Activated CD4-positive, alpha-beta T cell treated with anti-CD3 and anti-CD28 coated beads for 48 hours (primary cell): ENCODE measurements around the gene USP26.
A peak's percentile ranks its signal among the peaks of the same experiment; 100 is the strongest.
"Not testable (repeated sequence)": the region's sequence is repeated elsewhere in the genome, so short reads cannot be mapped to it uniquely, and the experiment has no call there.

ENCODE experiments used
- DNase-seq: peaks from one replicate; pipeline ENCODE4 v3.0.0-alpha.2; 2020

The USP26 gene

GRCh38 chrX:133097031-133097430 is at the start of gene USP26:
TSS of gene USP26 (minus strand) at chrX:133097109. CDS start at chrX:133028220, 68,889 bp downstream.
- no peak for DNase-seq

GRCh38 chrX:133134282-133134681 is 37.4 kb upstream of the USP26 start:
- DNase-seq: no peak

GRCh38 chrX:133120406-133120805 is 23.5 kb upstream of the USP26 start:
- no peak for DNase-seq

GRCh38 chrX:133094098-133094731 is 2.7 kb downstream of the USP26 start:
- no peak for DNase-seq

- no peak for DNase-seq
Measured at GRCh38 chrX:133090236-133090809, 6.6 kb downstream of the USP26 start.

GRCh38 chrX:133089411-133089810 is 7.5 kb downstream of the USP26 start:
- DNase-seq: no peak

- DNase-seq: no peak
Measured at GRCh38 chrX:133085785-133086184, 11.1 kb downstream of the USP26 start.

GRCh38 chrX:133085056-133085455 is 11.9 kb downstream of the USP26 start:
- not testable (repeated sequence) for DNase-seq

- no peak for DNase-seq
Measured at GRCh38 chrX:133083899-133084298, 13.0 kb downstream of the USP26 start.

- DNase-seq: no peak
Measured at GRCh38 chrX:133081990-133082389, 14.9 kb downstream of the USP26 start.

GRCh38 chrX:133077856-133078255 is 19.1 kb downstream of the USP26 start:
- DNase-seq: peak; percentile 1

GRCh38 chrX:133072566-133072965 is 24.3 kb downstream of the USP26 start:
- DNase-seq: no peak

GRCh38 chrX:133068461-133068860 is 28.4 kb downstream of the USP26 start:
- DNase-seq: no peak

- DNase-seq: no peak
Measured at GRCh38 chrX:133056341-133056740, 40.6 kb downstream of the USP26 start.

GRCh38 chrX:133054761-133055405 is 42.0 kb downstream of the USP26 start:
- no peak for DNase-seq

GRCh38 chrX:133053861-133054598 is 42.9 kb downstream of the USP26 start:
- no peak for DNase-seq

GRCh38 chrX:133048751-133049150 is 48.2 kb downstream of the USP26 start:
- DNase-seq: no peak

- no peak for DNase-seq
Measured at GRCh38 chrX:133046601-133047000, 50.3 kb downstream of the USP26 start.

- no peak for DNase-seq
Measured at GRCh38 chrX:133045986-133046385, 50.9 kb downstream of the USP26 start.

- not testable (repeated sequence) for DNase-seq
Measured at GRCh38 chrX:133044145-133044786, 52.6 kb downstream of the USP26 start.

GRCh38 chrX:133042260-133042659 is 54.6 kb downstream of the USP26 start:
- no peak for DNase-seq

- no peak for DNase-seq
Measured at GRCh38 chrX:133033010-133033409, 63.9 kb downstream of the USP26 start.

GRCh38 chrX:133018229-133018628 is 78.7 kb downstream of the USP26 start:
- no peak for DNase-seq
